Lung microvascular endothelial cell (primary cell): Measurements from ENCODE around the gene ESD. TPM values are rescaled to one million over a fixed set of nuclear protein-coding genes. Genes with fewer than 3 reads are reported as not detected.

ENCODE experiments used
- DNase-seq, 2 donors: peaks; one replicate each; pipeline versions ENCODE4 v3.0.0 to v3.0.0-alpha.2; 2010; ENCODE audit warnings: low read depth in 2 of 2
- total RNA-seq: library from RNA; depleted of rRNA; stranded (reverse); fragments of >200 nt; gene quantifications from 2 replicates; pipeline ENCODE4 v1.2.1, GENCODE V29; 2014

The ESD gene
- total RNA-seq, 1 donor from 2014 or later = 65.1 TPM

- DNase-seq = no peak
These were observed 49.7 kb downstream of the ESD start for GRCh38 chr13:46747031-46747820.

GRCh38 chr13:46745706-46746105 is 51.3 kb downstream of the ESD start:
- peak in 1 of 2 donors; percentile 31 for DNase-seq

GRCh38 chr13:46745062-46745461 is 51.9 kb downstream of the ESD start:
- DNase-seq = no peak

- peak in 1 of 2 donors; percentile 51 for DNase-seq
These were observed 53.8 kb downstream of the ESD start for GRCh38 chr13:46743191-46743590.

GRCh38 chr13:46739447-46740098 is 57.4 kb downstream of the ESD start:
- DNase-seq = no peak

GRCh38 chr13:46738766-46739165 is 58.2 kb downstream of the ESD start:
- DNase-seq = no peak

DNA sequence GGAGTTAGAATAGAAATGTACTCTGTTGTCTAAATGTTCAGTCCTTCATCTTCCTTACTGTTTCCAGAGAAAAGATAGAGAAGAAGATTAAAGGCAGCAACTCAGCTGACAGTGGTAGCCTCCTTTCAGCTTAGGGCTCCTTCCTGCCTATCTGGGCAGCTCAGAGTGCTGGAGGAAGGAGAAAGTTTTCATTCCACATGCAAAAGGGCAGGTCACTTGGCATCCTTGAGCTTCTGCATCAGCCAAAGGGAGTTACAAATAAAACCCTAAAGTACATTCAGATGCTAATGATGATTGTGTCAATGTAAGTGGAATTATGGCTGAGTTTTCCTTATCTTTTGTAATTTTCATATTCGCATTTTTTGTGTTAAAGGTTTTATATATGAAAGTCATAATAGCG is 58.9 kb downstream of the ESD start:
- no peak for DNase-seq

DNA sequence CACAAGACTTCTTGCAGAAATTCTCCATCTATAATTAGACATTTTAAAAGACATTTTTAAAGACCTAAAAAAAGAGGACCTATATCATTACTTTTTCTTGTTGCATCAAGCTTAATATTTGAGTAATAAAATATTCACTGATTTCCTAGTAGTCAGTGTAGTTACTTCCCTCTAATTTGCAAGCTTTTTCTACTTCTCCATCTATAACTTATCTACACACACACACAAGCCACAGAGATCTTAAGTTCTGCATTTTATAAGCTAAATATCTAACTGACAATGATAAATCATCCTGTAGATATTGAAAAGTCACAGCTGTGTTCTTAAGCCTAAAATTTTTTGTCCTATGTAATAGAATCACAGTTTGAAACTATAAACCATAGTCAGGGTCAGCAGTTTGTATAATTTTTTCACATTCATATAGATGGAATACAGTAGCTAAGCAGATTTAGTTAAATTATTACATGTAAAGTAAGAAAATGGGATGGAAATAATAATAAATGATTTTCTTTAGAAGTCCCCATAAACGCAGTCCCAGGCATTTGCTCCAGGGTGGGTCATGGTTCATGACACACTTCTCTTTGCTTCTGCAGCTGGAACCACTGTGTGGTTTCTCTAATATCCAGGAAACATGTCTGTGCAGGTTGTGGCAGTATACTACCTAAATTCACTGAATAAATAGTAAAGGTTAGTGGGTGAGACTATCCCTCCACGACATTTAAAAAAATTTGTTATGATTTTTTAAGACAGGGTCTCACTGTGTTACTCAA is 60.2 kb downstream of the ESD start:
- DNase-seq = no peak

GRCh38 chr13:46735425-46735824 is 61.5 kb downstream of the ESD start:
- no peak for DNase-seq

- no peak for DNase-seq
These were observed 65.4 kb downstream of the ESD start for GRCh38 chr13:46731535-46731934.

DNA sequence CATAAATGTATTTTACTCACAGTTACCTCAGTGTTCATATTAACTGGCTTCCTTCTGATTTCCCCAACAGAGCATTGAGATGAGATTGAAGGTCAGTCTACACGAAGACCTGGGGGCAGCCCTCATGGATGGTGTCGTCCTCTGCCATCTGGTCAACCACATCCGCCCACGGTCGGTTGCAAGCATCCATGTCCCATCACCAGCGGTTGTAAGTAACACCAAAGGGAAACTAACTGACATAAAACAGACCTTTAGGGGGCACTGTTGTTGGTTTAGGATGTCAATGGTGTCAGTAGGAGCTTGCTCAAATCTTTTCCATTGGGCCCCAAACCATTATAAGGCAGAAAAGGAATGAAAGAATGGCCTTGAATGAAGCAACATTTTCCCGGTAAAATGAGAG is 68.2 kb downstream of the ESD start:
- DNase-seq = no peak

DNA sequence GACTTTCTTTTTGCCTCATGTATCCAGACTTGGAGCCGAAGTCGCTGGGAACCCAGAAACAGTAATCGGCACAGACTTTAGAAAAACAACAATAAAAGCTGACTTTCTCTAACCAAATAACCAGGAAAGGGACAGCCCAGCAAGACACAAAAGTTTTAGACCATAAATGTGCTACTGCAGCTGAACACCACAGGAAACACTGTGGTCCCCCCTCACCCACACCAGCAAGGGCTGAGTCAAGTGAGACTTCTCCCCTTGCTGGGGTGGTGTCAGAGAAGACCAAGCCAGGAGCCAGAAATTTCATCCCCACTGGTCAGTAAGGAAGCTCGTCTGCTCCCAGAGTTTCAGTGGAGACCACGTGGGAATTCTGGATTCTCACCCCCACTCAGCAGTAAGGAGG is 70.6 kb downstream of the ESD start:
- DNase-seq = no peak

Other genes starting within 250 kb of the ESD start
- gene LRCH1, start 244.0 kb downstream of the ESD start, total RNA-seq = 11.5 and 11.8 TPM in 2 replicates
- gene HTR2A, start 99.9 kb upstream of the ESD start, total RNA-seq = not detected in 2 replicates